Testis (tissue), 2 donors: ENCODE data around the gene MACO1.

Experiments
- CTCF ChIP-seq, 3 experiments: fragments of 450-650 bp in 2 of 3; fragments of 200-600 bp in 1 of 3; sonication (generic) in 1 of 3; IDR thresholded peaks; one replicate each; pipeline ENCODE4 v1.5.1; 2016 to 2019; ENCODE audit warnings: antibody characterized with exemption in 3 of 3, mild to moderate bottlenecking in 2 of 3, moderate library complexity in 1 of 3
- POLR2A ChIP-seq: fragments of 450-650 bp; IDR thresholded peaks from one replicate; pipeline ENCODE4 v1.6.1; 2017; ENCODE audit warnings: antibody characterized with exemption, mild to moderate bottlenecking, moderate library complexity

- TF ChIP-seq CTCF (IDR thresholded peaks at IDR 0.05) (no peak), POLR2A (no peak)
These were observed 43.0 kb downstream of the MACO1 start for GRCh38 chr1:25473653-25474225.
